Immature natural killer cell (primary cell): ENCODE results near the gene OSBPL8. TPM values are rescaled to one million over a fixed set of nuclear protein-coding genes. Genes with fewer than 3 reads are reported as not detected.

Experiments
- polyA plus RNA-seq, 3 donors: library from polyadenylated mRNA; unstranded; fragments of 300-500 nt; fragmentation: Illumina TruSeq; gene quantifications; one replicate each; pipeline ENCODE4 v1.2.3, GENCODE V29; 2021

OSBPL8 gene
- polyA plus RNA-seq, 3 donors from 2014 or later, result 109 to 161 (median 140) TPM

Other genes with a start within 250 kb of the OSBPL8 start
- 1 to 10 TPM in 1 of 3 donors, under 1 TPM in 1, not detected in 1; 0.52 to 1.2 TPM for gene BBS10, start 211.4 kb downstream of the OSBPL8 start, polyA plus RNA-seq
- 10 to 100 TPM in 2 of 3 donors, 1 to 10 TPM in 1; 9.2 to 15.8 (median 11.0) TPM for gene ZDHHC17, start 204.3 kb upstream of the OSBPL8 start, polyA plus RNA-seq